Measurements from ENCODE around the gene ZNF280A. TPM values are rescaled to one million over a fixed set of nuclear protein-coding genes. Genes with fewer than 3 reads are reported as not detected.
A peak's percentile ranks its signal among the peaks of the same experiment; 100 is the strongest.

ZNF280A gene, protein sequence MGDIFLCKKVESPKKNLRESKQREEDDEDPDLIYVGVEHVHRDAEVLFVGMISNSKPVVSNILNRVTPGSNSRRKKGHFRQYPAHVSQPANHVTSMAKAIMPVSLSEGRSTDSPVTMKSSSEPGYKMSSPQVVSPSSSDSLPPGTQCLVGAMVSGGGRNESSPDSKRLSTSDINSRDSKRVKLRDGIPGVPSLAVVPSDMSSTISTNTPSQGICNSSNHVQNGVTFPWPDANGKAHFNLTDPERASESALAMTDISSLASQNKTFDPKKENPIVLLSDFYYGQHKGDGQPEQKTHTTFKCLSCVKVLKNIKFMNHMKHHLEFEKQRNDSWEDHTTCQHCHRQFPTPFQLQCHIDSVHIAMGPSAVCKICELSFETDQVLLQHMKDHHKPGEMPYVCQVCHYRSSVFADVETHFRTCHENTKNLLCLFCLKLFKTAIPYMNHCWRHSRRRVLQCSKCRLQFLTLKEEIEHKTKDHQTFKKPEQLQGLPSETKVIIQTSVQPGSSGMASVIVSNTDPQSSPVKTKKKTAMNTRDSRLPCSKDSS
- total RNA-seq (not detected), polyA plus RNA-seq (ENCODE audit: insufficient read length in 6 of 6) (not detected)
- long read RNA-seq, donor 1: 0 reads
- long read RNA-seq, donor 2: 0 reads
- long read RNA-seq, donor 3: 0 reads
- long read RNA-seq, donor 4: 0 reads
- long read RNA-seq, donor 5: 0 reads
- long read RNA-seq, donor 6: 0 reads
- long read RNA-seq, donor 7: 0 reads
- long read RNA-seq, donor 8: 0 reads
- long read RNA-seq, donor 9: 0 reads
- long read RNA-seq, donor 10: 0 reads
- long read RNA-seq, donor 11: 0 reads
- long read RNA-seq, donor 12: 0 reads

DNA sequence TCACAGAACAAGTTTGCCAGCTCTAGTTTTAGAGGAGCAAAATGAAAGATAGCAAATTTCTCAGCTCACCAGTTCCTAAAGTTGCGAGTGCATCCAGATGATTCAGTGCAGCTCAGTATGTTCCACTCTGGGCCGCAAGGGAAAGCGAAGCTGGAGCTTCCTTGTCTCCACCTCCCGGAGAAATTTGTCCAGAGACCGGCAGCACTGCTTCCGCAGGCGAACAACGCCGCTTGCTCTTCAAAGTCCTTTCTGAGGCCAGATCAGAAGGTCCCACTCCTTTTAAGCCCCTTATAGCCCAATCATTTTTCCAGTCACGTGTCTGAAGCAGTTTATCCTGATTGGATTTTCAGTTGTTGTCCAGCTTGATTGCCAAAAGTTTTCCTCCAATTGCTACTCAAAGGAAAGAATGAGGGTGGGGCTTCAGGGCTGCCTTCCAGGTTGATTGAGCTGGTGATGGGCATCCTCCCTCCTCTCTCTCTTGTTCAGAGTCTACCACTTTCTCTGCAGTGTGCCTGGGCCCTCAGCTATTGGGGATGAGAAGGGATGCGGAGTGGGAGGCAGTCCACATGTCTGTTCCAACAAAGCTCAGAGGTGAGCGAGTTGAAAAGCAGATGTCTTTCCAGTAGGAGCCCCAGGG lies at the start of gene ZNF280A:
Gene ZNF280A, minus strand, starts transcription at position 251 of the 637 bp plus-strand sequence. CDS start 4,640 bp downstream, outside the sequence.
- no peak for ATAC-seq

DNA sequence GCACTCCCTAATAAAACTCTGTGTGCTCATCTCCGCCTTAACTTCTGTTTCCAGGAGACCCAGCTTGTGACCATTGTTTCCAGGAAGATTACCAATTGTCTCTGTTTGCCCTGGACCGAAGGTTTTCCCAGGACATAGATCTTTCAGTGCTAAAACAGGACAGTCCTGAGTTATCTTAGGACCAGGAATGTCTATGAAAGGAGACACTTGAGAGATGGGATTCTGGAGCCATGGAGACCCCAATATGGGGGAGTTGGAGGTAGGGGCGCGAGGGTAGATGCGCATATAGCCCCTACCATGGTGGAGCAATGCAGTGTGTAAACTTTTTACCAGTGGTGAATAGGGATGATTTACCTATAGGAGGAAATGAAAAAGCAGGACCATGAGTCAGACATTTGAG lies 49.1 kb upstream of the ZNF280A start:
- no peaks in the 10 kb centered on the region for H3K36me3 ChIP-seq
- H3K27me3 ChIP-seq: peaks cover 0 to 36% of the 10 kb centered on the region in 2 donors
- intact Hi-C loops (cut with DNase I): no loop called here
- no peak overlapping the region for H3K4me3 ChIP-seq
- TF ChIP-seq, protein P1, sequence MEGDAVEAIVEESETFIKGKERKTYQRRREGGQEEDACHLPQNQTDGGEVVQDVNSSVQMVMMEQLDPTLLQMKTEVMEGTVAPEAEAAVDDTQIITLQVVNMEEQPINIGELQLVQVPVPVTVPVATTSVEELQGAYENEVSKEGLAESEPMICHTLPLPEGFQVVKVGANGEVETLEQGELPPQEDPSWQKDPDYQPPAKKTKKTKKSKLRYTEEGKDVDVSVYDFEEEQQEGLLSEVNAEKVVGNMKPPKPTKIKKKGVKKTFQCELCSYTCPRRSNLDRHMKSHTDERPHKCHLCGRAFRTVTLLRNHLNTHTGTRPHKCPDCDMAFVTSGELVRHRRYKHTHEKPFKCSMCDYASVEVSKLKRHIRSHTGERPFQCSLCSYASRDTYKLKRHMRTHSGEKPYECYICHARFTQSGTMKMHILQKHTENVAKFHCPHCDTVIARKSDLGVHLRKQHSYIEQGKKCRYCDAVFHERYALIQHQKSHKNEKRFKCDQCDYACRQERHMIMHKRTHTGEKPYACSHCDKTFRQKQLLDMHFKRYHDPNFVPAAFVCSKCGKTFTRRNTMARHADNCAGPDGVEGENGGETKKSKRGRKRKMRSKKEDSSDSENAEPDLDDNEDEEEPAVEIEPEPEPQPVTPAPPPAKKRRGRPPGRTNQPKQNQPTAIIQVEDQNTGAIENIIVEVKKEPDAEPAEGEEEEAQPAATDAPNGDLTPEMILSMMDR (IDR thresholded peaks at IDR 0.05): no peak
- H3K4me1 ChIP-seq: no peaks in the 10 kb centered on the region
- no peak for DNase-seq
- H3K9me3 ChIP-seq: no peaks in the 10 kb centered on the region
- H3K27ac ChIP-seq: no peak overlapping the region
- ATAC-seq: no peak

More for the DNA sequence above, at the start of gene ZNF280A:
- no peaks in the 10 kb centered on the region for H3K36me3 ChIP-seq
- H3K4me1 ChIP-seq: no peaks in the 10 kb centered on the region
- no peak within 1 kb of the TSS for H3K4me3 ChIP-seq
- intact Hi-C loops (cut with DNase I): no loop called here
- no peaks in the 10 kb centered on the region for H3K9me3 ChIP-seq
- no peak within 1 kb of the TSS for H3K27ac ChIP-seq
- H3K27me3 ChIP-seq: peaks cover 0 to 12% of the 10 kb centered on the region in 2 donors
- TF ChIP-seq, protein P1 (IDR thresholded peaks at IDR 0.05): no peak
- no peak for DNase-seq

DNA sequence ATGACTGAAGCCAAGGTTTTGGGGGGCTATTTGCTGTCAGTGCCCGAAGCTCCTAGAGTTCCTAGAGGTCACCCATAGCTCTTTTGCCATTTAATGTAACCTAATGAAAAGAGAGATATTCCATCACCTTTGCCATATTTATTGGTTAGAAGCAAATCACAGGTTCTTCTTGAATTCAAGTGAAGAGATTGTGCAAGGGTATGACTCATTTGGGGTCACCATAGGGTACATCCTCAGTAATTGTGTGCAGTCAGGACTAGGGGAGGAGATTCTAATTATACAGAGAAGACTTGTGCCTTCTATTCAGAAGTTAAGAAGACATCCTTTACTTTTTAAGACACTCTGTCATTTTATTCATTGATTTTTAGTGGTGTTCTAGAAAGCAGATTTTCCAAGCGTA lies 45.9 kb upstream of the ZNF280A start:
- intact Hi-C loops (cut with DNase I): no loop called here
- Histone ChIP-seq H3K4me1 (no peaks in the 10 kb centered on the region), H3K4me3 (no peak overlapping the region), H3K36me3 (no peaks in the 10 kb centered on the region), H3K27me3 (peaks cover 0 to 31% of the 10 kb centered on the region in 2 donors), H3K27ac (no peak overlapping the region), H3K9me3 (no peaks in the 10 kb centered on the region)
- TF ChIP-seq, protein P1 (IDR thresholded peaks at IDR 0.05): no peak
- no peak for DNase-seq
- ATAC-seq: no peak

DNA sequence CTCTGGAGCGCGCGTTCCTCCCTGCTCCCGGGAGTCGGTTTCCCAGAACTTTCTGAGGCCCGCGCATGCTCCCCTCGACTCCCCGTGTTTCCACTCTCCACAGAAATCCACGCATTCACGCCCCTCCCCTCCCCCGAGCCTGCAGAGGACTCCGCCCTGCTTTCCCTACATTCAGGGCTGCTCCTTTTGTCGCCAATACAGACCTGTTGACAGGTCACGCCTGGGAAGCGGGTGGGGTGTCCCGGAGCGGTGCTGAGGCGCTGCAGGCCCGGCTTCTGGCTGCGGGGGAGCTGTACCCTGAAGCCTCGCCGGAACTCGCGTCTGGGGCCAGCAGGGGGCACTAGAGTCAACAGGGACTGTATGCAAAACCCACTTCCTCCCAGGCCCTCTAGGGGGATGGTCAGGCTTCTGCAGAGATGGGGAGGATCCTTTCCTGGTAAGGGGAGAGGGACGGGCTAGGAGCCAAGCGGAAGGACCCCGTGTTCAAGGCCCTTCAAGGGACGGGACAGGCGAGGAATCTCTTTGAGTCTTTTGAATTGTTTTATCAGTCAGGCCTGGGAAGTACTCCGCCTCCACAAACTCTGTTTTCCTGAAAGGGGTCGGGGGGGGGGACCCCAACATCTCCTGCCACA lies 39.0 kb upstream of the ZNF280A start, which contains the start of gene PRAME:
Gene PRAME, minus strand, starts transcription at position 294 of the 632 bp plus-strand sequence. CDS start 2,433 bp downstream, outside the sequence.
- H3K27me3 ChIP-seq: peaks cover 0 to 9% of the 10 kb centered on the region in 2 donors
- H3K4me3 ChIP-seq: no peak within 1 kb of the TSS
- no peaks in the 10 kb centered on the region for H3K4me1 ChIP-seq
- intact Hi-C loops (cut with DNase I): no loop called here
- DNase-seq: peak in 2 of 4 donors; percentile 13 to 41
- TF ChIP-seq, protein P1 (IDR thresholded peaks at IDR 0.05): peak; percentile 20 to 67
- H3K27ac ChIP-seq: no peak within 1 kb of the TSS
- peak; percentile 53 for ATAC-seq
- H3K9me3 ChIP-seq: no peaks in the 10 kb centered on the region
- H3K36me3 ChIP-seq: no peaks in the 10 kb centered on the region

Measured in left lung (tissue), 14 donors.